Subcutaneous adipose tissue (tissue), 4 donors: ENCODE data around the gene DDO. TPM values are rescaled to one million over a fixed set of nuclear protein-coding genes. Genes with fewer than 3 reads are reported as not detected.

Experiments
- CTCF ChIP-seq: fragments of 450-650 bp; IDR thresholded peaks from one replicate; pipeline ENCODE4 v1.5.1; 2016; ENCODE audit warnings: low read depth, mild to moderate bottlenecking, control low read depth, antibody characterized with exemption, moderate library complexity
- total RNA-seq, 4 donors: library from RNA; depleted of rRNA; stranded (reverse); fragments of >200 nt; gene quantifications; one replicate each; pipeline ENCODE4 v1.1.0, GENCODE V29; 2016

DDO gene
- total RNA-seq, 4 donors from 2014 or later, result 1.3 to 5.6 (median 2.2) TPM

- TF ChIP-seq CTCF, result no peak
Measured at GRCh38 chr6:110367825-110368224, 47.5 kb downstream of the DDO start.

GRCh38 chr6:110366975-110367374 is 48.4 kb downstream of the DDO start:
- TF ChIP-seq CTCF, result no peak

- TF ChIP-seq CTCF, result no peak
Measured at GRCh38 chr6:110366256-110366655, 49.1 kb downstream of the DDO start.

GRCh38 chr6:110364364-110365105 is 50.8 kb downstream of the DDO start:
- no peak for TF ChIP-seq CTCF

- TF ChIP-seq CTCF, result no peak
Measured at GRCh38 chr6:110363748-110364147, 51.6 kb downstream of the DDO start.

GRCh38 chr6:110360676-110361075 is 54.7 kb downstream of the DDO start:
- TF ChIP-seq CTCF, result no peak

- no peak for TF ChIP-seq CTCF
Measured at GRCh38 chr6:110359556-110359955, 55.8 kb downstream of the DDO start.
